ENCODE results near the gene CALD1.

DNA sequence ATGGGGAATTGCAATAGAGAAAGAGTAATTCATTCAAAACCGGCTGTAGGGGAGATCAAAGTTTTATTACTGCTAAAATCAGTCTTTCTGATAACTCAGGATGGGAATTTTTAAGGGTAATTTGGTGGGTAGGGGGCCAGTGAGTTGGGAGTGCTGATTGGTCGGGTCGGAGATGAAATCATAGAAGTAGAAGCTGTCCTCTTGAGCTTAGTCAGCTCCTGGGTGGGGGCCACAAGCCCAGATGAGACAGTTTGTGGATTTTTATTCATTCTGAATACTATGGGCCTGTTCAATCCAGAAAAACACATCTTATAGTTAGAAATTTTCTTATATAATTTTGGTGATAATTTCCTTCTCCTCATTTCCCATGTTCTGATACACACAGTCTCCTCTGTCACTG lies 25.4 kb downstream of the CALD1 start:
- TF ChIP-seq CTCF (IDR thresholded peaks at IDR 0.05; ENCODE audit: insufficient read depth, low read length, poor library complexity, severe bottlenecking), result no peak
- TF ChIP-seq EZH2phosphoT487 (conservative IDR thresholded peaks at IDR 0.05; ENCODE audit: low read length), result no peak

All from SU-DHL-6 (cell line).